GM12878 (cell line): Measurements from ENCODE around the gene ADAM23. TPM values are rescaled to one million over a fixed set of nuclear protein-coding genes. Genes with fewer than 3 reads are reported as not detected.

Experiments used
- ATAC-seq: fragments of 200-7000 bp; cut with Tn5 transposase; 3 replicates; pipeline ENCODE4 v1.9.1; 2020; ENCODE audit warnings: mild to moderate bottlenecking, moderate library complexity
- BruUV-seq: library from RNA; stranded (reverse); fragments of 400-500 nt; replicated peaks from 2 replicates; lab custom pipeline; 2021; lab: Mats Ljungman, UMichigan
- CTCF ChIA-PET: fragments of 300-600 bp; sonication (Branson Sonifier 250); formaldehyde crosslinking; extraction: SDS; loops from one replicate; lab custom pipeline; 2021; ENCODE audit warnings: inconsistent platforms; lab: Yijun Ruan, JAX
- POLR2A ChIA-PET: fragments of 350-600 bp; formaldehyde crosslinking; extraction: SDS; loops from one replicate; lab custom pipeline; 2021; ENCODE audit warnings: inconsistent platforms; lab: Charles Lee
- RAD21 ChIA-PET: fragments of 300-600 bp; sonication (Branson Sonifier 250); formaldehyde crosslinking; loops from one replicate; lab custom pipeline; 2023; ENCODE audit warnings: antibody characterized with exemption; ENCODE audit not compliant: unreplicated experiment; lab: Charles Lee
- SMC1A ChIA-PET: fragments of 300-600 bp; sonication (Branson Sonifier 250); formaldehyde crosslinking; loops from one replicate; lab custom pipeline; 2023; ENCODE audit not compliant: unreplicated experiment, uncharacterized antibody; lab: Charles Lee
- DNase-seq: peaks from one replicate; pipeline ENCODE4 v3.0.0-alpha.2; 2011; ENCODE audit warnings: low read depth, low spot score
- FAIRE-seq: peaks from 3 replicates; lab custom pipeline; 2011; peaks lifted over from hg19 to GRCh38; lab: Jason Lieb, UNC
- H2AFZ ChIP-seq: 2 replicates; pipeline ENCODE4 v1.6.0; 2011; ENCODE audit warnings: low read depth, low read length, control low read depth; ENCODE audit not compliant: control insufficient read depth
- H3K27ac ChIP-seq: 2 replicates; pipeline ENCODE4 v1.5.1; 2011; ENCODE audit warnings: control low read depth; ENCODE audit not compliant: control insufficient read depth, insufficient read depth
- H3K27me3 ChIP-seq, 2 experiments: replicated peaks in 1 of 2; 2 replicates each; pipeline versions ENCODE4 v1.6.0 to v1.6.1; 2011; ENCODE audit warnings: low read length in 1 of 2; ENCODE audit not compliant: control insufficient read depth in 2 of 2, insufficient read depth in 2 of 2
- H3K36me3 ChIP-seq, 2 experiments: 2 replicates each; pipeline ENCODE4 v1.5.1; 2011; ENCODE audit warnings: low read length in 1 of 2; ENCODE audit not compliant: control insufficient read depth in 2 of 2, insufficient read depth in 2 of 2
- H3K4me1 ChIP-seq: 2 replicates; pipeline ENCODE4 v1.6.1; 2011; ENCODE audit warnings: mild to moderate bottlenecking, low read length, moderate library complexity, mixed read lengths; ENCODE audit not compliant: control insufficient read depth, insufficient read depth
- H3K4me2 ChIP-seq: 2 replicates; pipeline ENCODE4 v1.6.0; 2011; ENCODE audit warnings: control low read depth; ENCODE audit not compliant: control insufficient read depth, insufficient read depth
- H3K4me3 ChIP-seq: fragments of 200-600 bp; sonication (generic); 2 replicates; pipeline ENCODE4 v1.5.1; 2016
- H3K79me2 ChIP-seq: 2 replicates; pipeline ENCODE4 v1.6.0; 2011; ENCODE audit warnings: low read length; ENCODE audit not compliant: control insufficient read depth, insufficient read depth
- H3K9ac ChIP-seq: 2 replicates; pipeline ENCODE4 v1.8.0; 2011; ENCODE audit warnings: low read length, control low read depth, mixed read lengths; ENCODE audit not compliant: control insufficient read depth, insufficient read depth
- H3K9me3 ChIP-seq: replicated peaks from 3 replicates; pipeline ENCODE4 v1.5.1; 2011; ENCODE audit warnings: mild to moderate bottlenecking, low read length; ENCODE audit not compliant: control insufficient read depth, insufficient read depth
- H4K20me1 ChIP-seq: 2 replicates; pipeline ENCODE4 v1.6.0; 2011; ENCODE audit not compliant: control insufficient read depth, insufficient read depth
- CEBPZ ChIP-seq: fragments of 150-350 bp; IDR thresholded peaks from 2 replicates; pipeline ENCODE4 v1.6.1; 2016; ENCODE audit warnings: low read depth, low read length
- E2F4 ChIP-seq: IDR thresholded peaks from 2 replicates; pipeline ENCODE4 v1.6.1; 2012; ENCODE audit warnings: low read depth, low read length, improper control_type of control experiment
- HCFC1 ChIP-seq: fragments of 150-350 bp; IDR thresholded peaks from 2 replicates; pipeline ENCODE4 v1.6.1; 2014; ENCODE audit warnings: low read length
- LARP7 ChIP-seq: fragments of 450-650 bp; IDR thresholded peaks from 2 replicates; pipeline ENCODE4 v1.6.1; 2017; ENCODE audit warnings: mild to moderate bottlenecking
- NFYB ChIP-seq: IDR thresholded peaks from 2 replicates; pipeline ENCODE4 v1.6.1; 2011; ENCODE audit warnings: low read depth, mild to moderate bottlenecking, low read length, improper control_type of control experiment, moderate library complexity; ENCODE audit not compliant: insufficient read depth
- RELA ChIP-seq: fragments of 450-650 bp; IDR thresholded peaks from 2 replicates; pipeline ENCODE4 v1.8.0; 2014; ENCODE audit warnings: borderline replicate concordance; ENCODE audit not compliant: partially characterized antibody
- RFX5 ChIP-seq: IDR thresholded peaks from 2 replicates; pipeline ENCODE4 v1.6.1; 2011; ENCODE audit warnings: low read depth, low read length, improper control_type of control experiment
- SPI1 ChIP-seq: IDR thresholded peaks from 2 replicates; pipeline ENCODE4 v1.6.1; 2011; ENCODE audit warnings: low read depth, mild to moderate bottlenecking, low read length, moderate library complexity, borderline replicate concordance; ENCODE audit not compliant: insufficient read depth
- SUZ12 ChIP-seq: fragments of 200-600 bp; sonication (generic); IDR thresholded peaks from one replicate; pipeline ENCODE4 v1.6.1; 2018; ENCODE audit warnings: antibody characterized with exemption, mild to moderate bottlenecking; ENCODE audit not compliant: unreplicated experiment
- USF1 ChIP-seq: IDR thresholded peaks from 2 replicates; pipeline ENCODE4 v1.6.1; 2011; ENCODE audit warnings: borderline replicate concordance, low read depth, mild to moderate bottlenecking, moderate library complexity, mixed read lengths, low read length; ENCODE audit not compliant: insufficient read depth; ENCODE audit errors: extremely low read length
- ZNF207 ChIP-seq: fragments of 450-650 bp; IDR thresholded peaks from 2 replicates; pipeline ENCODE4 v1.6.1; 2014; ENCODE audit warnings: antibody characterized with exemption, mild to moderate bottlenecking, borderline replicate concordance
- WGBS: methylation state at CpG from one replicate; pipeline ENCODE4 v1.1.6; 2016; ENCODE audit warnings: low lambda C conversion rate; ENCODE audit not compliant: insufficient replicate concordance, insufficient coverage; ENCODE audit errors: missing lambda C conversion rate; 5-methylcytosine and 5-hydroxymethylcytosine counted together
- in situ Hi-C: fragments of 300-500 bp; cut with MboI; formaldehyde crosslinking; loops from 9 replicates; pipeline ENCODE4 v1.14.3; 2018; ENCODE audit warnings: mixed read lengths
- intact Hi-C: fragments of 100-400 bp; cut with micrococcal nuclease; formaldehyde crosslinking; loops from one replicate; pipeline ENCODE4 v1.14.2; 2022; ENCODE audit not compliant: unreplicated experiment
- polyA plus RNA-seq, 11 experiments: library from polyadenylated mRNA; depleted of rRNA in 4 of 11; unstranded in 6 of 11; stranded (reverse) in 5 of 11; fragments of >200 nt; fragmentation: Nextera tagmentation in 4 of 11; fragmentation: Illumina TruSeq in 1 of 11; extraction: Ambion mirVana in 4 of 11; extraction: Trizol in 1 of 11; gene quantifications; 1 replicate in 1 of 11; 2 replicates in 10 of 11; pipeline versions ENCODE4 v1.2.1 to v1.2.3, GENCODE V29; 2011 to 2016; ENCODE audit warnings: inconsistent platforms in 2 of 11, missing spikeins in 2 of 11, low read depth in 1 of 11
- total RNA-seq, 4 experiments: library from RNA; depleted of rRNA in 3 of 4; stranded (reverse); fragments of >200 nt in 3 of 4; fragmentation: Illumina TruSeq in 1 of 4; extraction: Trizol in 1 of 4; gene quantifications; 2 replicates each; pipeline versions ENCODE4 v1.2.1 to v1.2.3, GENCODE V29; 2013 to 2021

Gene ADAM23
- total and polyA plus RNA-seq, 10 of the 15 experiments (the other 5 are each of a cell fraction or from before 2014, with no cell fraction given) = 5.7 to 41.8 (median 15.6) TPM

- TF ChIP-seq SUZ12 (no peak), USF1 (no peak), RFX5 (no peak), HCFC1 (no peak)
- FAIRE-seq (no peak), DNase-seq (no peak), ATAC-seq (peak; percentile 43)
- ChIA-PET CTCF (interaction anchor here (1.4 to 3.4 kb wide), 2 partner anchors 9 to 73 kb away, joined by 3 to 17 read pairs; no protein-coding TSS in a partner anchor), POLR2A (interaction anchor here (1.2 kb wide), 1 partner anchor 11 kb away, joined by 3 read pairs; no protein-coding TSS in a partner anchor), SMC1A (interaction anchor here (1.1 to 3.3 kb wide), 7 partner anchors 10 to 129 kb away, joined by 3 to 14 read pairs (median 4); no protein-coding TSS in a partner anchor), RAD21 (interaction anchor here (1.0 to 1.4 kb wide), 5 partner anchors 11 to 129 kb away, joined by 3 to 5 read pairs (median 3); no protein-coding TSS in a partner anchor)
- Histone ChIP-seq H3K27ac (no peak overlapping the region), H3K9ac (no peak overlapping the region), H3K27me3 (no peaks in the 10 kb centered on the region), H3K4me3 (no peak overlapping the region), H4K20me1 (no peaks in the 10 kb centered on the region), H3K79me2 (no peaks in the 10 kb centered on the region), H2AFZ (no peak overlapping the region), H3K9me3 (no peaks in the 10 kb centered on the region), H3K36me3 (no peaks in the 10 kb centered on the region), H3K4me2 (no peak overlapping the region), H3K4me1 (no peaks in the 10 kb centered on the region)
- in situ Hi-C loops (no loop called here), intact Hi-C loops (no loop called here)
- 0% methylated on average over 1 of the region's 1 CpG for WGBS
- no TSS peak for BruUV-seq
Observed at GRCh38 chr2:206521612-206522011, 78.3 kb downstream of the ADAM23 start.

GRCh38 chr2:206526416-206526815 lies 83.1 kb downstream of the ADAM23 start:
- Histone ChIP-seq H3K9ac (no peak overlapping the region), H3K27ac (no peak overlapping the region), H3K27me3 (no peaks in the 10 kb centered on the region), H3K9me3 (no peaks in the 10 kb centered on the region), H3K4me1 (no peaks in the 10 kb centered on the region), H3K4me3 (no peak overlapping the region), H3K79me2 (no peaks in the 10 kb centered on the region), H2AFZ (no peak overlapping the region), H3K36me3 (no peaks in the 10 kb centered on the region), H3K4me2 (no peak overlapping the region), H4K20me1 (no peaks in the 10 kb centered on the region)
- WGBS = 87% methylated on average over 1 of the region's 1 CpG
- no peak for DNase-seq
- POLR2A ChIA-PET = no interaction called here
- in situ Hi-C loops (no loop called here), intact Hi-C loops (no loop called here)
- no TSS peak for BruUV-seq
- no peak for ATAC-seq
- SMC1A ChIA-PET = no interaction called here
- RAD21 ChIA-PET = interaction anchor here (0.6 kb wide), 1 partner anchor 1149 kb away, joined by 4 read pairs; no protein-coding TSS in a partner anchor
- FAIRE-seq = no peak
- CTCF ChIA-PET = no interaction called here
- TF ChIP-seq NFYB (no peak), LARP7 (no peak), RELA (no peak), CEBPZ (no peak), ZNF207 (no peak), SPI1 (no peak), E2F4 (no peak)
